Ishikawa (cell line): ENCODE data around the gene MLNR.

Experiments used
- CREB1 ChIP-seq: IDR thresholded peaks from 2 replicates; pipeline ENCODE4 v1.6.1; 2012; ENCODE audit warnings: low read depth
- MAX ChIP-seq: IDR thresholded peaks from 2 replicates; pipeline ENCODE4 v1.6.1; 2012
- NFIC ChIP-seq: IDR thresholded peaks from 2 replicates; pipeline ENCODE4 v1.6.1; 2012
- REST ChIP-seq: IDR thresholded peaks from 2 replicates; pipeline ENCODE4 v1.6.1; 2012; ENCODE audit warnings: low read depth, mild to moderate bottlenecking
- TAF1 ChIP-seq: IDR thresholded peaks from 2 replicates; pipeline ENCODE4 v1.6.1; 2012; ENCODE audit warnings: low read depth, mild to moderate bottlenecking
- TCF12 ChIP-seq: IDR thresholded peaks from 2 replicates; pipeline ENCODE4 v1.6.1; 2012; ENCODE audit warnings: low read depth
- YY1 ChIP-seq: IDR thresholded peaks from 2 replicates; pipeline ENCODE4 v1.6.1; 2012; ENCODE audit warnings: low read depth
- ZBTB7A ChIP-seq: IDR thresholded peaks from 2 replicates; pipeline ENCODE4 v1.6.1; 2012; ENCODE audit warnings: low read depth

GRCh38 chr13:49214917-49215376 lies 5.2 kb upstream of the MLNR start:
- TF ChIP-seq TCF12: no peak
- TF ChIP-seq REST: no peak
- no peak for TF ChIP-seq ZBTB7A
- no peak for TF ChIP-seq NFIC
- TF ChIP-seq MAX: peak; percentile 66
- no peak for TF ChIP-seq CREB1
- TF ChIP-seq TAF1: no peak
- no peak for TF ChIP-seq YY1
